T-helper 1 cell (primary cell): ENCODE results near the gene SLC24A5.

Source experiments
- DNase-seq, 5 donors: peaks; one replicate each; pipeline ENCODE4 v3.0.0-alpha.2; 2012 to 2020
- total RNA-seq, 4 donors: gene quantifications; one replicate each; lab custom pipeline; 2026; lab: John Stamatoyannopoulos, UW

The SLC24A5 gene
- 0 reads per million in 4 donors for total RNA-seq

DNA sequence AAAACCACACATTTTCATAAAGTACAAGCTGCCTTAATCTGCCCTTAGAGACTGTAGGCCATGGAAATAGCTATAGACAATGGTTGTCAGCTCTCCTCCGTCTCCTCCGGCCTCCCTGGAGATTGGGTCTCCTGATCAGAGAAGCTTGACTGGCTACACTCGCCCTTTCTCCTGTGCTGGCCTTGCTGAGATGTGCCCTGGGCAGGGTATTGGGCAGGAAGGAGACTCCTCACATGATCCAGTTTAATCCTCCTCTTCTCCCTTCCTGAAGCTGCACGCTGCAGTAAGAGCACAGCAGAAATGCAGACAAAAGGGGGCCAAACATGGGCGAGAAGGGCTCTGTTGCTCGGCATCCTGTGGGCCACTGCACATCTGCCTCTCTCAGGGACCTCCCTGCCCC is at the start of gene SLC24A5:
TSS of gene SLC24A5 (plus strand) at position 246 of the 400 bp plus-strand sequence. CDS start at position 301, 55 bp downstream.
- DNase-seq, result no peak

GRCh38 chr15:48072941-48073340 is 47.8 kb upstream of the SLC24A5 start:
- no peak for DNase-seq

DNA sequence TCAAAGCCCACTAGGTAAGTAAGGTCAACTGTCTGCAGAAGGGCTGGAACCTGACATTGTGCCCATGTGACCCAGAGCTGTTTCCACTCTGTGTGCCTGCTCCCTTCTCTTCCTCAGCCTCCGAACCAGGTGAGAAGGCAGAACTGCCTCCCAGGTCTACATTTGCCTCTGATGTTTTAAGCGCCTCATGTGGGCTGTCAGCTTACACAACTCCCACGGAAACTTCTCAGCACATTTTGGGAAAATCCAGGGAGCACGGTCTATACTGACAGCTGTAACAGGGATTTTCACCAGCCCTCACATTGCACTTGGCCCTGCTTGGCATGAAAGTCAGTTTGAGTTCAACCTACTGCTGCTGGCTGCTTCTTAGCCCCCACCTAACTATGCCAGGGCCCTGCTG is 46.9 kb upstream of the SLC24A5 start:
- DNase-seq, result no peak

- DNase-seq, result no peak
Observed at GRCh38 chr15:48076454-48076853, 44.3 kb upstream of the SLC24A5 start.

GRCh38 chr15:48077616-48078184 is 43.1 kb upstream of the SLC24A5 start:
- DNase-seq, result no peak

DNA sequence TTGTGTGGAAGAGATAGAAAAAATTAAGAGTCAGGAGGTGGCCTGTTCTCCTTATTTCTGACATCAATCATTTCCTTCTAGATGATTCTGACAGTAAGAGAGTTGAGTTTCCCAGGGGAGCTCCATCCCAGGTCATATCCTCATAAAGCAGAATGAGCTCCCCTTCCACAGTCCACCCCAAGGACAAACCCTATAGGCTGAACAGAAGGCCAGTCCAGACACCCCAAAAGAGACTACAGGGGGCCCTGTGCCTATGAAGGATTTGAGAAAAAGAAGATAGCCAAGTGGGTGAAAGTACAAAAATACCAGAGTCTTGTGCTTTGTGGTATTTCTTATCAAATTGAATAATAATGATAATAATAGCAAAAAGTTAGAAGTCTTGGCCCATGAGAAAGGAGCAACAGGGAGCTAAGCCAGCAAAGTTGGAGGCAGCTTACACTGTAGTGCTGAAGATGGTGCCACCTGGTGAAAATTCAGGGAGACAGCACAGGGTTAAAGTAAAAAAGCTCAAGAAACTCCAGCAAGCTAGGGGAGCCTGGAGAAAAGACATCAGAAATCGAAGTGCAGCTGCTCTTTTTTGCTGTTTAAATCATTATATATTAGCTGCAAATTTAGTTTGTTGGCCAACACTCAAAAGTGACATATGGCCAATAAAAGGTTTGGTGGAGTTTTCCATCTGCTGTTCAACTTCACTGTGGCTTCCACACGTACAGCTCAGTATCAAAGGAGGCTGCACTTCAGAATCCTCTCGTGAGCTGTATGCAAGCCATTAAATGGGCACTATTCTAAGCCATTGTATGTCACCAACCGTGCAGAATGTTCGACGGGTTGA is 35.8 kb upstream of the SLC24A5 start:
- no peak for DNase-seq

- DNase-seq, result no peak
Observed at GRCh38 chr15:48085591-48085930, 35.2 kb upstream of the SLC24A5 start.

DNA sequence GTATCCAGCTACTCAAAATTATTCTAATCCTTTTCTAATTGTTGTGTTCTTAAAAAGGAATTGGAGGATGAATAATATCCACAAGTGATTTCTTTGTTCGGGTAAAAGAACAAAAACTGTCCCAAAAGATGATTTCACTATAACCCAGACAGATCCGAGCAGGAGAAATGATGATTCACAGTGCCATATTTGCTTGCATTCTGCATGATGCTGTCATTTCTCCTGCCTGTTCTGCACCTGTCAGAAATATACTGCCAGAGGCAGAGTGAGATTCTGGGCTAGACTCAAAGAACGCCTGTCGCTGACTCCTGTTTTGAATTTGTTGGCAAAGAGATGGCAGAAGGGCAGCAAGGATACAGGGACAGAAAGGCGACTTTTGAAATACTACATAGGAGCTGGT is 34.7 kb upstream of the SLC24A5 start:
- no peak for DNase-seq

DNA sequence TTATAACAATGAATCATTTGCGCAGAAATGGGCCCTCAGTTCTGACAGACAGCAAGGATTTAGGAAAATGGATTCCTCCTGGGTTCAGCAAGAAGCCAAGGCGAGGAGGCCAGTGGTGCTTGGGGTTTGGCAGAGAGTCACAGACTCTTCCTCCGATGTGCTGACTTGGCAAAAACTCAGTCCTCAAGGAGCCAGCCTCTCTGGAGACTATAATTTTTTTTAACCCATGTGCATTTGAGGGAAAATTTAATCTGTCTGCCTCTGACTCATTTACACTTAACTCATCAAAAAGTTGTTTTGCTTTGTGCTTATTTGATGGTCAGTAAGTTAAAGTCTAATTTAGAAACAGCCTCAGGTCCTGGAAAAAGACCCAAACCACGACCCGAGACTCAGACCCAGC is 34.2 kb upstream of the SLC24A5 start:
- no peak for DNase-seq

- DNase-seq, result no peak
Observed at GRCh38 chr15:48087844-48088243, 32.9 kb upstream of the SLC24A5 start.

DNA sequence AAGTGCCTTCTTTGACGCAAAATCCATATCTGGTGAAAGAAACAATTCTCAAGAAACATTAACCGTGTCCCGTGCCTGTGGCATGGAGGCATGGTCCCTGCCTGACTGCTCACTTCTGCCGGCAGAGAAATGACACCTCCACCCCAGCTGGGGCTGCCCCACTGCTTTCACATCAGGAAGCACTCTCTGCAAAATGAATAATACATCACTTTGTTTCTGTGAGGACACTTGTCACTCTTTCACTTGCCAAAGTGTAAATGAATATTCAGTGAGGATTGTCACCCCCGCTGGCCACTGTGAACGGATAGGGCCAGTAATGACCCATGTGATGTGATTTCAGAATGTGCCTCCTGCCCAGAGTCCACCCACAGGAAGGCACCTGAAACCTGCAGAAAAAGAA is 31.1 kb upstream of the SLC24A5 start:
- DNase-seq, result no peak

DNA sequence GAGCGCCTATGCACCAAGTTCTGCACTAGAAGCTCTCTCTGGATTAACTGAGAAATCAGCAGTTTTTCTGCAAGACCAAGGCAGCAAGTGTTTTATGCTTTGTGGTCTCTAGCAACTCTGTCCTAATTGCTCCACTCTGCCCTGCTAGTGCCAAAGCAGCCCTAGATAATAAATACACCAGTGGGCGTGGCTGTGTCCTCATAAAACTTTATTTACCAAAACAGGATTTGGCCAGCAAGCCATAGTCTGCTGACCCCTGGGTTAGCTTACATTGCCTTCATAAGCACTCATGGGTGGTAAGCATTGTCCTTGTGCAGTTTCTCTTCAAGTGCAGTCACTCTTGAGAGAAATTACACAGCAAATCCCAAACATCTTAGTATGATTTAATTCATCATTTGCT is 30.7 kb upstream of the SLC24A5 start:
- no peak for DNase-seq

DNA sequence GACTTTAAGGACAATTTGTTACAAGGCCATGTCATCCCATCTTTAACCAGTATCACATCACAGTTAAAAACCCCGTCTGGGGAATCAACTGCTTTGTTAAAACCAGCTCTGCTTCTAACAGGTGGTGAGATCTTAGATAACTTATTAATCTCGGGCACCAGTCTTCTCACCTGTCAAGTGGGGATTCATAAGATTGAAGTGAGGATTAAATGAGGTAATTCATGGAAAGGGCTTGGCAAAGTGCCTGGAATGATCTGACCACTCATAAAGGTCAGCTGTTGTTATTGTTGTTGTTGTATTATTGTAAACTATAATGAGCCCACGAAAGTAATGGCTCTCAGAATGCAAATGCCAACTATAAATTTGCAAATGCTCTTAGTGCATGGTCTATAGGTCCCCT is 30.1 kb upstream of the SLC24A5 start:
- DNase-seq, result no peak

- DNase-seq, result no peak
Observed at GRCh38 chr15:48091522-48091921, 29.3 kb upstream of the SLC24A5 start.

GRCh38 chr15:48096355-48096786 is 24.4 kb upstream of the SLC24A5 start:
- DNase-seq, result no peak

DNA sequence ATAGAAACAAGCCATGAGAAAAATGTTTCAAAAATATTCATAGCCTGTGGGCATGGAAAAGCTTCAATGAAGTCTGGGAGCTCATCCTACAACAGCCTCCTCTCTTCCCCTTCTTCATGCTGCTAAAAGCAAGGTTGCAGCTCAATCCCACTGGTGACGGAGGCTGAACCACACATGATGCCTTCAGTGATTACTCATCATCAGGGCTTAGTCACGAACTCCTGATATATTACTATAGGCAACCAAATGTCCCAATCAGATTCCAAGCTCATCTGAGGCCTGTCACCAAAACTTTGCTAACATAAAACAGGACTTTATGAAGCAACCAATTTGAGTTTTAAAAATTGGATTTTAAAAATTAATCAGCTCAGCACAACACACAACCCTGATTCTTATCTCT is 24.0 kb upstream of the SLC24A5 start:
- no peak for DNase-seq

- DNase-seq, result no peak
Observed at GRCh38 chr15:48097264-48097663, 23.5 kb upstream of the SLC24A5 start.

DNA sequence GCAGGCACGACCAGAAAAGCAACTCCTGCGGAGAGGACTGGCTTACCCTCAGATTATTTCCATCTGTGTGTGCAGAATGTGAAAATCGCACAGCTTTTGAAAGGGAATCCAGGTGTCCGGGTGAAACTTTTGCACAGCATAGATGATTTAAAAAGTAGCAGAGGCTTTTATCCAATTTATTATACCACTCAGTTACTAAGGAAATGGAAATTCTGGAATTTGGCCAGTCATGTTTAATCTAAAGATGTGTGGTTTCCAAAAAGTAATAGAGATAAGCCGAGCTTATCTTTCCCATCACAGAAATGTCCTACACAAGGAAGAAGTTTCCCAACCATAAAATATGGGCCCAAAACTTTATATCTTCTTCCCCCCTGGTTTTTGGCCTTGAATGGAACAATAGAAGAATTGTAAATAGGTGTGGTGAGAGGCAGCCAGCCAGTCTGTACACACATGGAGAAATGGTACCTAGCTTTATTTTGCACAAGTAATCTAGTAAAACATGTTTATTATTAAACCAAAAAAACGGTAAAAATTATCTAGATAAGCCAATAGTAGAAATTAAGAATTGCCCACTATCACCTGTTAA is 19.3 kb upstream of the SLC24A5 start:
- DNase-seq, result no peak

- no peak for DNase-seq
Observed at GRCh38 chr15:48102167-48102566, 18.6 kb upstream of the SLC24A5 start.

DNA sequence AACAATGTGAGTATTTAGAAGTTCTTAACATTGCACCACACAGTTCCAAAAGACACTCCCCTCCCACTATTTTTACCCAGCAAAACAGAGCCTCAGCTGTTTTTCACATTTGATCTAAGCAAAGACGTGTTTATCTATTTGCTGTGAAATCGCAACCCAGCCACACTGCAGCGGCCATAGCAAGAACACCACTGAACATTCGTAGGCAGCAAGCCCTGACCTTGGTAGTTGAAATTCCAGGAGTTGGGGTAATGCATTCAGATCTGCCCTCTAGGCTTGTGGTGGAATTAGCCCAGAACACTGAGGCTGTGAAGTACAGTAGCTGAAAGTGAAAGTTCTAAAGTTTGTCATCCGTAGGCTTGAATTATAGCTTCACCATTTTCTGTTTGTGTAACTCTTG is 17.1 kb upstream of the SLC24A5 start:
- no peak for DNase-seq

DNA sequence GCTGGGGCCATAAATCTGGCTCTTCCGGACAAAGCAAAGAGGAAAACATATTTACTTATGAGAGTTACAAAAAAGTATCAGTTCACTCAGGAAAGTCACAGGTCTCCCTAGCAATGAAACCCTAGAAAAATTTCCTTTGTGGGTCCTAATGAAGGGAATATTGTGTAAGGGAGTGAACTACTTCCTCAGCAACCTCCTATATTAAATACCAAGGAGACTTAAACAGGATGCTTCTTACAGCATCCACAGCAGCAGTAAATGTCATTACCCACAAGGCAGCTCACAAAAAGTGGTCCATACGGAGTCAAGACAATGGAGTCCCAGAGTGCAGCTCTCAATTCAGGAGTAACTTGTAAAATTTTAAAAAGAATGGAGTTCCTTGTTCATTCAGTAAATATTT is 14.9 kb upstream of the SLC24A5 start:
- DNase-seq, result no peak

- DNase-seq, result no peak
Observed at GRCh38 chr15:48109212-48109611, 11.6 kb upstream of the SLC24A5 start.

- DNase-seq, result no peak
Observed at GRCh38 chr15:48109856-48110531, 10.8 kb upstream of the SLC24A5 start.

GRCh38 chr15:48112242-48112641 is 8.5 kb upstream of the SLC24A5 start:
- DNase-seq, result no peak
